ENCODE data around the gene DENND4A.

The DENND4A gene

DNA sequence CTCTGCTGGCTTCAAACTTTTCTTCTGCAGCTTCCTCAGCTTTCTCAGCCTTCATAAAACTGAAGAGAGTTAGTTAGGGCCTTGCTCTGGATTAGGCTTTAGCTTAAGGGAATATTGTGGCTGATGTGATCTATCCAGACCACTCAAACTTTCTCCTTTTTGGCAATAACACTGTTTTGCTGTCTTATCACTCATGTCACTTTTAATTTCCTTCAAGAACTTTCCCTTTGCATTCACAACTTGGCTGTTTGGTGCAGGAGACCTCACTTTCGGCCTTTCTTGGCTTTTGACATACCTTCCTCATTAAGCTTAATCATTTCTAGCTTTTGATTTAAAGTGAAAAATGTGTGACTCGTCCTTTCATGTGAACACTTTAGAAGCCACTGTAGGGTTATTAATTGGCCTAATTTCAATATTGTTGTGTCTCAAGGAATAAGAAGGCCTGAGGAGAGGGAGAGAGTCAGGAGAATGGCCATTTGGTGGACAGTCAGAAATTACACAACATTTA lies 109.6 kb downstream of the DENND4A start:
- Histone ChIP-seq H3K27ac (no peak overlapping the region), H3K4me3 (ENCODE audit: low read depth, low read length) (no peak overlapping the region), H3K9me3 (ENCODE audit: severe bottlenecking) (no peaks in the 10 kb centered on the region), H3K36me3 (no peaks in the 10 kb centered on the region), H3K27me3 (ENCODE audit: insufficient read depth, low read depth, severe bottlenecking) (no peaks in the 10 kb centered on the region)
- TF ChIP-seq, protein P1, sequence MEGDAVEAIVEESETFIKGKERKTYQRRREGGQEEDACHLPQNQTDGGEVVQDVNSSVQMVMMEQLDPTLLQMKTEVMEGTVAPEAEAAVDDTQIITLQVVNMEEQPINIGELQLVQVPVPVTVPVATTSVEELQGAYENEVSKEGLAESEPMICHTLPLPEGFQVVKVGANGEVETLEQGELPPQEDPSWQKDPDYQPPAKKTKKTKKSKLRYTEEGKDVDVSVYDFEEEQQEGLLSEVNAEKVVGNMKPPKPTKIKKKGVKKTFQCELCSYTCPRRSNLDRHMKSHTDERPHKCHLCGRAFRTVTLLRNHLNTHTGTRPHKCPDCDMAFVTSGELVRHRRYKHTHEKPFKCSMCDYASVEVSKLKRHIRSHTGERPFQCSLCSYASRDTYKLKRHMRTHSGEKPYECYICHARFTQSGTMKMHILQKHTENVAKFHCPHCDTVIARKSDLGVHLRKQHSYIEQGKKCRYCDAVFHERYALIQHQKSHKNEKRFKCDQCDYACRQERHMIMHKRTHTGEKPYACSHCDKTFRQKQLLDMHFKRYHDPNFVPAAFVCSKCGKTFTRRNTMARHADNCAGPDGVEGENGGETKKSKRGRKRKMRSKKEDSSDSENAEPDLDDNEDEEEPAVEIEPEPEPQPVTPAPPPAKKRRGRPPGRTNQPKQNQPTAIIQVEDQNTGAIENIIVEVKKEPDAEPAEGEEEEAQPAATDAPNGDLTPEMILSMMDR (IDR thresholded peaks at IDR 0.05; ENCODE audit: low read depth, low read length) = no peak
- DNase-seq = no peak

DNA sequence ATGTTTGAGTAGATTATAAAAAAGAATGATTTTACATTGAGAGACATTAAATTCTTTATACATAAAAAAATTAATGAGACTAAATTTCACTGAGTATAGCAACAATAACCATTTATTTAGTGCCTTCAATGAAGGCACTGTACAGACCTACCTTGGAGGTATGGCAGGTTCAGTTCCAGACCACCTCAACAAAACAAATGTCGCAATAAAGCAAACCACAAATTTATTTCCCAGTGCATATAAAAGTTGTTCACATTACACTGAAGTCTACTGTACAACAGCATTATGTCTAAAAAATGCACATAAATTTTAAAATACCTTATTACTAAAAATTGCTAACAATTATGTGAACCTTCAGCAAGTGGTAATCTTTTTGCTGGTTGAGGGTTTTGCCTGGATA lies 111.5 kb downstream of the DENND4A start:
- H3K9me3 ChIP-seq (ENCODE audit: severe bottlenecking) = no peaks in the 10 kb centered on the region

DNA sequence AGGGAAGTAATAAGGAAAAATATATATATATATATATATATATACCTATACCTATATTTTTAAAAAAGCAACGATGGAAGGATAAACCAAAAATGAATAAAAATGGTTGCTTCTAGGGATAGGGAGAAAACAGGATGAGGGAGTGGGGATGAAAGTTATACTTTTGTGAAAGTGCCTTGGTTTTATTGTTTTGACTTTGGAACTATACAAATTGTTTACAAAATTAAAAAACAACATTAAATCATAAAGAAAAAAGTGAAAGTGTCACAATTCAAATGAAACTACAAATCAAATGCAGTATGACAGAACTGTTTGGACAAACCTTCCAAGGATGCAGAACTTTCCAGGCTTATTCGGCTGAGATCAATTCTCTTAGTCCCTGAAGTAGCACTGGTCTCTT lies 116.0 kb downstream of the DENND4A start:
- DNase-seq = no peak
- Histone ChIP-seq H3K9me3 (ENCODE audit: severe bottlenecking) (no peaks in the 10 kb centered on the region), H3K27ac (no peak overlapping the region), H3K27me3 (ENCODE audit: insufficient read depth, low read depth, severe bottlenecking) (no peaks in the 10 kb centered on the region), H3K36me3 (0 out of 2 replicates have a peak, but pooled peaks cover 4% of the 10 kb centered on the region), H3K4me3 (ENCODE audit: low read depth, low read length) (no peak overlapping the region)
- TF ChIP-seq, protein P1 (IDR thresholded peaks at IDR 0.05; ENCODE audit: low read depth, low read length) = no peak

More for the DNA sequence above, 111.5 kb downstream of the DENND4A start:
- H3K4me3 ChIP-seq (ENCODE audit: low read depth, low read length) = no peak overlapping the region
- H3K27ac ChIP-seq = no peak overlapping the region
- DNase-seq = no peak
- H3K36me3 ChIP-seq = no peaks in the 10 kb centered on the region
- H3K27me3 ChIP-seq (ENCODE audit: insufficient read depth, low read depth, severe bottlenecking) = no peaks in the 10 kb centered on the region
- TF ChIP-seq, protein P1 (IDR thresholded peaks at IDR 0.05; ENCODE audit: low read depth, low read length) = no peak

DNA sequence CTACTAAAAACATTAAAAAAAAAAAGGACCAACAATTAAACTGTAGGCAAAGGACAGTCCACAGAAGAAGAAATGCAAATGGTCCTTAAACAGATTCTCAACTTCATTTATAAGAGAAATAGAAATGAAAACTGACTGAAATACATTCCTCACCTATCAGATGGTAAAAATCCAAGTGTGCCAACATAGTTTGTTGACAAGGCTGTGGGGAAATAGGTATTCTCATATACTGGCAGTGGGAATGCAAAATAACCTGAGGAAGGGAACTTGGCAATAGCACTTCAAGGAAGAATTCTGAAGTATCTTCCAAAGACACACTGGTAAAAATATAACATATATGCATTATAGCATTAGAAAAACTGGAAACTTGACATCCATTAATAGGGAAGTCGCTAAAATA lies 116.5 kb downstream of the DENND4A start:
- Histone ChIP-seq H3K27ac (no peak overlapping the region), H3K4me3 (ENCODE audit: low read depth, low read length) (no peak overlapping the region), H3K9me3 (ENCODE audit: severe bottlenecking) (no peaks in the 10 kb centered on the region), H3K27me3 (ENCODE audit: insufficient read depth, low read depth, severe bottlenecking) (no peaks in the 10 kb centered on the region), H3K36me3 (0 out of 2 replicates have a peak, but pooled peaks cover 4% of the 10 kb centered on the region)
- TF ChIP-seq, protein P1 (IDR thresholded peaks at IDR 0.05; ENCODE audit: low read depth, low read length) = no peak
- DNase-seq = no peak

DNA sequence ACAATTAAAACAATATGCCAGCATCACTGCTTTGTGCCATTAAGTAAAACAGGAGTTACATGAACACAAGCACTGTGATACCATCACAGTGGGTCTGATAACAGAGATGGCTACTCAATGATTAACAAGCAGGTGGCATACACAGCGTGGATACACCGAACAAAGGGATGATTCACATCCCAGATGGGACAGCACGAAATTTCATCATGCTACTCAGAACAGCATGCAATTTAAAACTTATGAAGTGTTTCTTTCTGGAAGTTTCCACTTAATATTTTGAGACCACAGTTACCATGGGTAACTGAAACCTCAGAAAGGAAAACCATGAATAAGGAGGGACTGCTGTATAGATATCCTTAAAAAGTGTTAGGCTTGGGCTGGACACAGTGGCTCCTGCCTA lies 125.8 kb downstream of the DENND4A start:
- TF ChIP-seq, protein P1 (IDR thresholded peaks at IDR 0.05; ENCODE audit: low read depth, low read length) = no peak
- no peak for DNase-seq
- Histone ChIP-seq H3K36me3 (peaks cover 10% of the 10 kb centered on the region), H3K27me3 (ENCODE audit: insufficient read depth, low read depth, severe bottlenecking) (no peaks in the 10 kb centered on the region), H3K4me3 (ENCODE audit: low read depth, low read length) (no peak overlapping the region), H3K9me3 (ENCODE audit: severe bottlenecking) (no peaks in the 10 kb centered on the region), H3K27ac (no peak overlapping the region)

DNA sequence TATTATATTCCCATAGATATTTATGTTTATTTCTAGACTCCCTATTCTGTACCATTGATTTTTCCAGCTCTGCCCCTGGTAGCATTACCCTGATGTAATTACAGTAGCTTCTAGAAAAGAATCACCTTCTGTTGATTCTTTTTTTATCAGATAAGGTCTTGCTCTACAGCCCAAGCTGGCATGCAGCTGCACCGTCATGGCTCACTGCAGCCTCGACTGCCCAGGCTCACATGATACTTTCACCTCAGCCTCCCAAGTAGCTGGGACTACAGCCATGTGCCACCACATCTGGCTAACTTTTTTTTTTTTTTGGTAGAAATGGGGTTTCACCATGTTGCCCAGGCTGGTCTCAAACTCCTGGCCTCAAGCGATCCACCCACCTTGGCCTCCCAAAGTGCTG lies 128.6 kb downstream of the DENND4A start:
- Histone ChIP-seq H3K9me3 (ENCODE audit: severe bottlenecking) (no peaks in the 10 kb centered on the region), H3K27me3 (ENCODE audit: insufficient read depth, low read depth, severe bottlenecking) (no peaks in the 10 kb centered on the region), H3K36me3 (no peaks in the 10 kb centered on the region), H3K4me3 (ENCODE audit: low read depth, low read length) (no peak overlapping the region), H3K27ac (no peak overlapping the region)
- TF ChIP-seq, protein P1 (IDR thresholded peaks at IDR 0.05; ENCODE audit: low read depth, low read length) = no peak
- no peak for DNase-seq

Measured in WERI-Rb-1 (cell line).